ENCODE data around the gene LRRC43.

GRCh38 chr12:122189626-122190475 is 6.9 kb downstream of the LRRC43 start:
- TF ChIP-seq CTCF (IDR thresholded peaks at IDR 0.05) (no peak), EZH2 (IDR thresholded peaks at IDR 0.05) (no peak), EZH2phosphoT487 (IDR thresholded peaks at IDR 0.05) (no peak)

Measured in neural progenitor cell (in vitro differentiated cells).